Natural killer cell (primary cell): ENCODE results near the gene SLC44A3. TPM values are rescaled to one million over a fixed set of nuclear protein-coding genes. Genes with fewer than 3 reads are reported as not detected.

Source experiments
- ATAC-seq, 3 donors: fragments of 150-1000 bp in 2 of 3; fragments of 200-7000 bp in 1 of 3; cut with Tn5 transposase; 1 replicate in 1 of 3; 2 replicates in 2 of 3; pipeline ENCODE4 v1.10.0; 2021; ENCODE audit warnings: mild to moderate bottlenecking in 2 of 3, moderate library complexity in 2 of 3
- DNase-seq, 2 donors: peaks; one replicate each; pipeline versions ENCODE4 v3.0.0 to v3.0.0-alpha.2; 2013 to 2021; ENCODE audit warnings: mixed read lengths in 1 of 2
- H3K27ac ChIP-seq: one replicate; pipeline ENCODE4 v1.5.1; 2013; ENCODE audit warnings: mild to moderate bottlenecking, low read length
- H3K27me3 ChIP-seq: one replicate; pipeline ENCODE4 v1.6.1; 2013; ENCODE audit warnings: low read length; ENCODE audit not compliant: control insufficient read depth, insufficient read depth
- H3K36me3 ChIP-seq: one replicate; pipeline ENCODE4 v1.6.1; 2013; ENCODE audit warnings: low read length; ENCODE audit not compliant: control insufficient read depth, insufficient read depth
- H3K4me1 ChIP-seq: one replicate; pipeline ENCODE4 v1.6.1; 2013; ENCODE audit warnings: low read length; ENCODE audit not compliant: control insufficient read depth, insufficient read depth
- H3K4me3 ChIP-seq: one replicate; pipeline ENCODE4 v1.5.1; 2013; ENCODE audit warnings: low read length
- H3K9me3 ChIP-seq: one replicate; pipeline ENCODE4 v1.6.1; 2013; ENCODE audit warnings: low read length; ENCODE audit not compliant: control insufficient read depth, insufficient read depth
- H3K27ac Mint-ChIP-seq, 2 donors: one replicate each; pipeline ENCODE4 v1.8.0; 2022; ENCODE audit warnings: mild to moderate bottlenecking in 2 of 2, mixed read lengths in 2 of 2, moderate library complexity in 1 of 2
- H3K27me3 Mint-ChIP-seq, 2 donors: one replicate each; pipeline ENCODE4 v1.8.0; 2022; ENCODE audit warnings: low read depth in 2 of 2, mixed read lengths in 2 of 2
- H3K36me3 Mint-ChIP-seq: one replicate; pipeline ENCODE4 v1.8.0; 2022; ENCODE audit warnings: mixed read lengths
- H3K4me1 Mint-ChIP-seq, 2 donors: one replicate each; pipeline ENCODE4 v1.8.0; 2022; ENCODE audit warnings: mixed read lengths in 2 of 2
- H3K4me3 Mint-ChIP-seq: one replicate; pipeline ENCODE4 v1.8.0; 2022; ENCODE audit warnings: mild to moderate bottlenecking, moderate library complexity, mixed read lengths
- H3K9me3 Mint-ChIP-seq, 2 donors: one replicate each; pipeline ENCODE4 v1.8.0; 2022; ENCODE audit warnings: mixed read lengths in 2 of 2
- WGBS: methylation state at CpG from one replicate; pipeline ENCODE4 v1.1.7; 2013; ENCODE audit warnings: missing lambda C conversion rate; ENCODE audit not compliant: insufficient coverage; 5-methylcytosine and 5-hydroxymethylcytosine counted together
- intact Hi-C: fragments of 100-400 bp; cut with micrococcal nuclease; formaldehyde crosslinking; loops from one replicate; pipeline ENCODE4 v1.14.2; 2022
- total RNA-seq, 4 donors: library from RNA; stranded (reverse); fragments of 120-200 nt in 1 of 4; gene quantifications; one replicate each; pipeline versions ENCODE4 v1.2.3 to v1.2.4, GENCODE V29; 2013 to 2022
- TF ChIP-seq, protein P1 (sequence below): fragments of 200-600 bp; IDR thresholded peaks from one replicate; pipeline ENCODE4 v1.8.0; 2022; ENCODE audit warnings: antibody characterized with exemption

Gene SLC44A3
- total RNA-seq, 3 donors from 2014 or later (not counting 1 experiment from before 2014, with no cell fraction given), result 0.58 TPM; not detected in 2

- WGBS, result 50% methylated on average over 1 of the region's 2 CpGs
- H3K4me3 Mint-ChIP-seq, result no peak overlapping the region
- H3K27me3 Mint-ChIP-seq, result no peaks in the 10 kb centered on the region
- H3K36me3 Mint-ChIP-seq, result no peaks in the 10 kb centered on the region
- H3K27me3 ChIP-seq, result no peaks in the 10 kb centered on the region
- TF ChIP-seq, protein P1, sequence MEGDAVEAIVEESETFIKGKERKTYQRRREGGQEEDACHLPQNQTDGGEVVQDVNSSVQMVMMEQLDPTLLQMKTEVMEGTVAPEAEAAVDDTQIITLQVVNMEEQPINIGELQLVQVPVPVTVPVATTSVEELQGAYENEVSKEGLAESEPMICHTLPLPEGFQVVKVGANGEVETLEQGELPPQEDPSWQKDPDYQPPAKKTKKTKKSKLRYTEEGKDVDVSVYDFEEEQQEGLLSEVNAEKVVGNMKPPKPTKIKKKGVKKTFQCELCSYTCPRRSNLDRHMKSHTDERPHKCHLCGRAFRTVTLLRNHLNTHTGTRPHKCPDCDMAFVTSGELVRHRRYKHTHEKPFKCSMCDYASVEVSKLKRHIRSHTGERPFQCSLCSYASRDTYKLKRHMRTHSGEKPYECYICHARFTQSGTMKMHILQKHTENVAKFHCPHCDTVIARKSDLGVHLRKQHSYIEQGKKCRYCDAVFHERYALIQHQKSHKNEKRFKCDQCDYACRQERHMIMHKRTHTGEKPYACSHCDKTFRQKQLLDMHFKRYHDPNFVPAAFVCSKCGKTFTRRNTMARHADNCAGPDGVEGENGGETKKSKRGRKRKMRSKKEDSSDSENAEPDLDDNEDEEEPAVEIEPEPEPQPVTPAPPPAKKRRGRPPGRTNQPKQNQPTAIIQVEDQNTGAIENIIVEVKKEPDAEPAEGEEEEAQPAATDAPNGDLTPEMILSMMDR, result no peak
- H3K4me1 Mint-ChIP-seq, result peaks cover 0 to 16% of the 10 kb centered on the region in 2 donors
- H3K9me3 ChIP-seq, result no peaks in the 10 kb centered on the region
- intact Hi-C loops, result no loop called here
- DNase-seq (no peak), ATAC-seq (no peak)
- peaks cover 4% of the 10 kb centered on the region for H3K4me1 ChIP-seq
- no peaks in the 10 kb centered on the region for H3K9me3 Mint-ChIP-seq
- H3K27ac ChIP-seq, result no peak overlapping the region
- no peak overlapping the region for H3K27ac Mint-ChIP-seq
- H3K36me3 ChIP-seq, result no peaks in the 10 kb centered on the region
- H3K4me3 ChIP-seq, result no peak overlapping the region
Measured at GRCh38 chr1:94798462-94798861, 21.7 kb upstream of the SLC44A3 start.

- Mint-ChIP-seq H3K27ac (no peak overlapping the region), H3K36me3 (no peaks in the 10 kb centered on the region), H3K4me1 (peaks cover 0 to 16% of the 10 kb centered on the region in 2 donors), H3K27me3 (no peaks in the 10 kb centered on the region), H3K9me3 (no peaks in the 10 kb centered on the region), H3K4me3 (no peak overlapping the region)
- H3K4me1 ChIP-seq, result peaks cover 4% of the 10 kb centered on the region
- no peaks in the 10 kb centered on the region for H3K36me3 ChIP-seq
- TF ChIP-seq, protein P1, result no peak
- DNase-seq, result no peak
- H3K4me3 ChIP-seq, result no peak overlapping the region
- intact Hi-C loops, result no loop called here
- H3K9me3 ChIP-seq, result no peaks in the 10 kb centered on the region
- ATAC-seq, result no peak
- H3K27ac ChIP-seq, result no peak overlapping the region
- WGBS, result 95% methylated on average over 3 of the region's 4 CpGs
- no peaks in the 10 kb centered on the region for H3K27me3 ChIP-seq
Measured at GRCh38 chr1:94799206-94799605, 21.0 kb upstream of the SLC44A3 start.

GRCh38 chr1:94801919-94802546, 18.1 kb upstream of the SLC44A3 start:
- H3K36me3 Mint-ChIP-seq, result no peaks in the 10 kb centered on the region
- Histone ChIP-seq H3K36me3 (no peaks in the 10 kb centered on the region), H3K4me3 (no peak overlapping the region), H3K9me3 (no peaks in the 10 kb centered on the region), H3K4me1 (peaks cover 4% of the 10 kb centered on the region), H3K27me3 (no peaks in the 10 kb centered on the region), H3K27ac (no peak overlapping the region)
- peaks cover 11 to 17% of the 10 kb centered on the region in 2 donors for H3K4me1 Mint-ChIP-seq
- H3K9me3 Mint-ChIP-seq, result no peaks in the 10 kb centered on the region
- WGBS, result 59% methylated on average over 7 of the region's 7 CpGs
- peaks cover 2 to 15% of the 10 kb centered on the region in 2 donors for H3K27me3 Mint-ChIP-seq
- peak in 2 of 3 donors; percentile 38 to 43 for ATAC-seq
- TF ChIP-seq, protein P1, result no peak
- peak in 1 of 2 donors; percentile 26 for DNase-seq
- no peak overlapping the region for H3K27ac Mint-ChIP-seq
- intact Hi-C loops, result no loop called here
- no peak overlapping the region for H3K4me3 Mint-ChIP-seq

DNA sequence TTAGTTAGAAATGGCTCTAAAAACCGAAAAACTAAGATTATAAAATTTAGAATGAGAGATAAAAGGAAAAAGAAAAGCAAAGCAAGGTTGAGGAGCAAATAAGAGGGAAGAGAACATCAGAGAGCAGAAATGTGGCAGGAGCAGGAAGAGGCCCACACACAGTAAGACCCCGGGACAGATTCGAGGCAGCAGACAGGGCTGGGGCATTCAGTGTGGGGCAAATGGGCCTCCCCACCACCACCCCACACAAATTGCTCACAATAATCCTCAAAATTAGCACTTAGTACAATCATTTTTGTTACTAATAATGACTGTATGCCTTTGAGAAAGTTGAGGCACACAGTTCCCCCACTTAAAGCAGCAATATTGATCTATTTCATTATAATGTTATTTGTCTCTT, 17.1 kb upstream of the SLC44A3 start:
- DNase-seq (no peak), ATAC-seq (no peak)
- intact Hi-C loops, result no loop called here
- Histone ChIP-seq H3K27me3 (no peaks in the 10 kb centered on the region), H3K4me1 (peaks cover 8% of the 10 kb centered on the region), H3K36me3 (no peaks in the 10 kb centered on the region), H3K4me3 (no peak overlapping the region), H3K9me3 (no peaks in the 10 kb centered on the region), H3K27ac (no peak overlapping the region)
- H3K27ac Mint-ChIP-seq, result no peak overlapping the region
- H3K9me3 Mint-ChIP-seq, result no peaks in the 10 kb centered on the region
- TF ChIP-seq, protein P1, result no peak
- peaks cover 11 to 17% of the 10 kb centered on the region in 2 donors for H3K4me1 Mint-ChIP-seq
- WGBS, result 72% methylated on average over 3 of the region's 3 CpGs
- no peak overlapping the region for H3K4me3 Mint-ChIP-seq
- no peaks in the 10 kb centered on the region for H3K36me3 Mint-ChIP-seq
- H3K27me3 Mint-ChIP-seq, result peaks cover 2 to 15% of the 10 kb centered on the region in 2 donors
